ENCODE data around the gene ATP2A2.
A peak's percentile ranks its signal among the peaks of the same experiment; 100 is the strongest.
"Not testable (repeated sequence)": the region's sequence is repeated elsewhere in the genome, so short reads cannot be mapped to it uniquely, and the experiment has no call there.

ATP2A2 gene

DNA sequence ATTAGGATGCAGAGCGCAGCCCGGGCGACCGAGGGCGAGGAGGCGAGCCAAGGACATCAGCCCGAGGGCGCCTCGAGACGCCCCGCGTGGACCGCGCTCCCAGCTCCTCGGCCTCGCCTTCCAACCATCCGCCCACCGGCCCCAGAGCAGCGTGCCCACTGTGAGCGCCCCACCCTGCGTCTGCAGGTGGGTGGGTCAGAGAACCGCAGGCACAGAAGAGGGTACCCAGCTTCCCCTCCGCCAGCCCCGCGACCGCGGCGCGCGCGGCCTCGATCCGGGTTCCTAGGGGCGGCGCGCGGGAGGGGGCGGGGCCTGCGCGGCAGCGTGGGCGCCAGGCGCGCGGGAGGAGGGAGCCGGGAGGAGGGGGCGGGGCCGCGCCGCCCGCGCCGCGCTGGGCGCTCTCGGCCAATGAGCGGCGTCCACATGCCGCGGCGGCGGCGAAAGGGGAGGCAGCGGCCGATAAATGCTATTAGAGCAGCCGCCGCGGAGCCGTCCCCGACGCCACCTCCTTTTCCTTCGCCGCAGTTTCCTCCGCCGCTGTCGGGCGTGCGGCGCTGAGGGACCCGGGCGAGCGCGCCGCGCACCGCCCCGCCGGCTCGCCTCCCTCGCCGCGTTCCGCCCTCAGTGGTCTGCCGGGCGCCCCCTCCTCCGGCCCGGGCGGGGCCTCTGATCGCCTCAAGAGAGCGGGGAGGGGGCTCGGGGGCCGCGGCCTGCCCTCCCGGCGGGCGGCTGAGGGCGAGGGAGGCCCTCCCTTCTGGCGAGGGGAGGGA is at the start of gene ATP2A2:
TSS of gene ATP2A2 (plus strand) at position 469 of the 770 bp plus-strand sequence. CDS start 543 bp downstream, outside the sequence.
- peak; percentile 74 for DNase-seq (ENCODE audit: low read depth)

GRCh38 chr12:110233212-110233903 is 47.7 kb upstream of the ATP2A2 start:
- DNase-seq (ENCODE audit: low read depth), result no peak

GRCh38 chr12:110234331-110234751 is 46.7 kb upstream of the ATP2A2 start:
- no peak for DNase-seq (ENCODE audit: low read depth)

- no peak for DNase-seq (ENCODE audit: low read depth)
Measured at GRCh38 chr12:110234755-110235154, 46.3 kb upstream of the ATP2A2 start.

- DNase-seq (ENCODE audit: low read depth), result no peak
Measured at GRCh38 chr12:110235383-110235782, 45.7 kb upstream of the ATP2A2 start.

GRCh38 chr12:110243227-110243626 is 37.8 kb upstream of the ATP2A2 start:
- DNase-seq (ENCODE audit: low read depth), result no peak

- DNase-seq (ENCODE audit: low read depth), result no peak
Measured at GRCh38 chr12:110244372-110244771, 36.7 kb upstream of the ATP2A2 start.

DNA sequence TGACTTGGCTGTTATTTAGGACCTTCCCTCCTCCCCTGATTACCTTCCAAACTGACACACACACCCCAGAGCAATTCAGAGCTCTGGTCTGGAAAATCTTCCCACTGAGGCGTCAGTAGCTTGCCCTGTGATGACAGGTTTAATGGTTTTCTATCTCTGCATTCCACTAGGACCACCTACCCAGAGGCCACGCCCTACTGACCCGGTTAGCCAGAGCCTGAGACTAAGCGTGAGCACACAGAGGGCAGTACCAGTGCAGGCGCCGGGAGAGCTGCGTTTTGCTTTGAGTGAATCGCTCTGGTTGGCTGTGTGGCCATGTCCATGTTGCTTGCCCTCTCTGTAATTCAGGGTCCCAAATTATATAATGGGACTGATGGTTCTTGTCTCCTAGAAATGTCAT is 36.2 kb upstream of the ATP2A2 start:
- no peak for DNase-seq (ENCODE audit: low read depth)

GRCh38 chr12:110245369-110245772 is 35.7 kb upstream of the ATP2A2 start:
- DNase-seq (ENCODE audit: low read depth), result no peak

DNA sequence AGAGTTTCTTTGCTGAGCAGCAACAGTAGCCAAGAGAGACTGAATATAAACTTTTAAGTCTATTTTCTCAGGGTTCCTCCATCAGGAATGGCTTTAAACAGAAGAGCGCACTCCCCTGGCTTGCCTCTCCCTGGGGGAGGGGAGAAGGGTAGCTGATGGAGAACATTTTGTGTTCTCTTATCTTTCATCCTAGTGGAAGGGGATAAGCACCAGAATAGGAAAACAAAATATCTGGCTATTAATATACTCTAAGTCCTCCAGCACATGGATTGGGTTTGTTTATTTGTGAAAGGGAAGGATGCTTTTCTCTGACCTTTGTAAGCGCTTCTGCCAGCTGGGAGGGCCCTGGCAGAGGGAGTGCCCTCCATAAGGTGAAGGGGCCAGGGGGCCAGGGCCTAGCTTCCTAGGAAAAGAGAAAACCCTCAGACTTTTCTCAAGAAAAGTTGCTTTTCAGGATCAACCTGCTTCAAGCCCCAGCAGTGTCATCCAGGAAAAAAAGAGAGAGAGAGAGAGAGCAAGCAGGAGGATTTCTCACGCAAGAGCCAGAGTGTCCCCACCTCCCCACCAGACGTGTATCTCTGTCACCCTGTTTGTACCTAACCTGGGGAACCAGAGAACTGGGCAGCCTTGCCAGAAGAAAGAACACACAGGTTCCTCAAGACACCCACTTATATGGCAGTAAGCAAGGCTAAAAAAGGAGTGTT is 34.3 kb upstream of the ATP2A2 start:
- DNase-seq (ENCODE audit: low read depth), result no peak

DNA sequence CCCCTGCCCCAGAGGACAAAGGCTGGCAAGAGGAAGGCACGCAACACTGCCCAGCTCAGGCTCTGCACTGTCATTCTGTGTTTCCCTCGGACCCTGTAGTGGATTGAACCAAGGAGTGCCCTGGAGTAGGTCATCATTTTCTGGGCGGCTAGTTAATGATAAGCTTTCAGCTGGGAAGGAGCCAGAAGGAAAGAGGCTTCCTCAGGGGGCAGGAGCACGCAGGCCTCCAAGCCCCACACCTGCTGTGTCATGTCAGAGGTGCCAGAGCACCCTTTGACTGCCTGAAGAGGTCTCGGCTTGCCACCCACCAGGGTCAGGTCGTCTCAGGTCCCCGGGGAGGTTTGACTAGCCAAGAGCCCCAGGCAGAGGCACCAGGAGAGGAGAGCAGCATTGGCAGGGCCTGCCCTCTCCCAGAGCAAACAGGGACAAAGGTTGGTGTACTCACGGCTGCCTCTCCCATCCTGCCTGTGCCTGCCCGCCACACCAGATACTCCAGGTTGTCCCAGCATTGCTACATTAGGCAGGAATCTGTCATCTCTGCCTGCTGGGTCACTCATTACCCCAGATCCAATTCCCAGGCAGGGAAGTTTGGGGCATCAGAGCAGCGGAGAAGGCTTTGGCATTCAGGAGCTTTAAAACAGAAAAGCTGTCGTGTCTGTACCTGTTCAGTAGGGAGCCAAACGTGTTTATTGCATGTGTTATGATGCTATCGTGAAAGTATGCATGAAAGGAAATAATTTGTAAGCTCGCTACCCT is 33.5 kb upstream of the ATP2A2 start:
- DNase-seq (ENCODE audit: low read depth), result no peak

GRCh38 chr12:110248096-110248447 is 33.0 kb upstream of the ATP2A2 start:
- no peak for DNase-seq (ENCODE audit: low read depth)

- no peak for DNase-seq (ENCODE audit: low read depth)
Measured at GRCh38 chr12:110249105-110249504, 31.9 kb upstream of the ATP2A2 start.

DNA sequence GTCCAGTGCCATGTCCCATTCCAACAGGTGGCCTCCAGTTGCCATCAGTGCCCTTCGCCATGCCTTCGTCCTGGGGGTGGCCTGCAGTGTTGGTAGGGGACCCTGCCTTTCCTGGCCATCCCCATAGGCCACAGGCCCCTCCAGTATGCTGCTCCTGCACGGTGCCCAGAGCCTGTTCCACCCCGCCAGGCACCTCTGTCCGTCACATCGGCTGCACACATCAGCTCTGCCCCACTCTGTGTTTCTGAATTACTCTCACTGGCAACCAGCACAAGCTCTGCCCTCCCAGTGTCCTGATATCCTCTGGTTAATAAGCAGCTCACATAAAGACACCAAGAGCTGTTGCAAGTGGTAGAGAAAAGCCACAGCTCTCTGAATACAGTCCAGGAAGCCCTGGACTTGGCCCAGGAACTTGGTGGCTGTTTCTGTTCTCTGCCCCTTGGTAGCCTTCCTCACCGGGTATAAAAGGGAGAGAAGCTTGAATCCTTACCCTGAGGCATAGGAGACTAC is 31.3 kb upstream of the ATP2A2 start:
- no peak for DNase-seq (ENCODE audit: low read depth)

- no peak for DNase-seq (ENCODE audit: low read depth)
Measured at GRCh38 chr12:110251381-110251780, 29.7 kb upstream of the ATP2A2 start.

DNA sequence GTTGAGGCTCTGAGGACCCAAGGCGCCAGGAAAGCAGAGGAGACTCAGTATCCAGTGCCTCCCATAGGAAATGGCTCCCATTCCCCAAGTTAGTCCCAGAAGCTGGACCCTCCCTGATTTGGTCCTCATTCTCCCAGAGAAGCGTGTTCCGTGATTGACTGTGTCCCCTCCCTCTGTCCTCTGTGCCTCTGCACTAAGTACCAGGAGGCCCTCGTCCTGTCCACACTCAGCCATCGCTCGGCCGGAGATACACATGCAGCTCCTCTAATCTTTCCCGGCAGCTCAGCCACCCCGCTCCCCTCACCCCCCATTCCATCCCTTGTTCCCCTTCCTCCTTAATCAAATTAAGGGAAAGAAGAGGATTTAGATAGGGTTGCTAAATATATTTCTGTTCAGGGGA is 28.3 kb upstream of the ATP2A2 start:
- DNase-seq (ENCODE audit: low read depth), result no peak

DNA sequence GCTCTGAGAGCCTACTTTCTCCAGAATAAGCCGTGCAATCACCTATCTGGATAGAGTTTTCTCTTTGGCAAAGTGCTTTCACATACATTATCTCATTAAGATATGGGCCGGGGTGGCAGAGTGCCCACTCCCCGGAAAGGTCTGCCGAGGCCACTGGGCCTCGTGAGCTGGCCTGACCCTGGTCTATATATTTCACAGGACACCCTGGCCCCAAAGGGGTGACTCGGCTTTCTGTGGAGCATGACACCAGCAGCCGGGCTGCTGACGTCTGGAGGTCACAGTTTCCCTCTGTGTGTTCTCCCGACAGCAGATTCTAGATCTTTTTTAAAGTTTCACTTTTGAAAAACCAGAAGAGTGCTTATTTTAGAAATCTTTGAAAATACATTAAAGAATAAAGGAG is 27.9 kb upstream of the ATP2A2 start:
- no peak for DNase-seq (ENCODE audit: low read depth)

DNA sequence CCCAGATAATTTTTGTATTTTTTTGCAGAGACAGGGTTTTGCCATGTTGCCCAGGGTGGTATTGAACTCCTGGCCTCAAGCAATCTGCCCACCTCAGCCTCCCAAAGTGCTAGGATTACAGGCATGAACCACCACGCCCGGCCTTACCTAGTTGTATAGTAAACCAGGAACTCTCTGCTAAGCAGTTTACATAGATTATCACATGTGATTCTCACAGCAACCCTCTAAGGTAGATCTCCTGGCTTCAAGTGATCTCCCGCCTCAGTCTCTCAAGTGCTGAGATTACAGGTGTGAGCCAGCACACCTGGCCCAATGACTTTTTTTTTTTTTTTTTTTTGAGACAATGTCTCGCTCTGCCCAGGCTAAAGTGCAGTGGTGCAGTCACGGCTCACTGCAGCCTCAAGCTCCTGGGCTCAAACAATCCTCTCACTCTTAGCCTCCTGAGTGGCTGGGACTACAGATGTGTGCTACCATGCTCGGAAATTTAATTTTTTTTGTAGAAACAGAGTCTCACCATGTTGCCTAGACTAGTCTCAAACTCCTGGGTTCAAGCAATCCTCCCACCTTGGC is 26.0 kb upstream of the ATP2A2 start:
- no peak for DNase-seq (ENCODE audit: low read depth)

- not testable (repeated sequence) for DNase-seq (ENCODE audit: low read depth)
Measured at GRCh38 chr12:110255890-110256456, 25.1 kb upstream of the ATP2A2 start.

DNA sequence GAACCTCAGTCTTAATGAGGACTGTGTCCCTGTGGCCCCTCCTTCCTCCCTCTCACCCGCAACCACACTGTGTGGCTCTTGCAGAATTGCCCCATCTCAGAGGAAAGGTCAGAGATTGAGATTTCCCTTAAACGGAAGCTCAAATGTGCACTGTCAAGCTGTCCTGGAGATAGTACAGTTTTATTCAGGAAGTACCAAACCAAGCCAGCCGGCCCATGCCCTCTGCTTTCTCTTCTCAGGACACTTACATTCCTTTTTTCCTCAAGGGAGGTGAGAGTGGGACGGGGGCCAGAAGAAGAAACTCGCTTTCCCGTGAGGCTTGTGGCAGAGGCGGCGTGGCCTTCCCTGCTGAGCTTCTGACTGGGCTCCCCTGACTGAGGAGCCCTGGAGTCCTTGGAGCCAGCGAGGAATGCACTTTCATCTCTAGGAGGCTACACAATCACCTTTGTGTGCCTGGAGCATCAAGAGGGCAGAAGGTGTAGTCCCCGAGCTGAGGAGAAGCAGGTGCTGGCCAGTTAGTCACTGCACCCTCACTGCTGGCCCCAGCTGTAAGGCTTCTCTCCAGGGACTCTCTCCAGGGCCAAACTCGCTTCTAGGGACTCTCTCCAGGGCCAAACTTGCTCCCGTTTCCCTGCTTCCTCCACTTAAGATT is 24.1 kb upstream of the ATP2A2 start:
- peak; percentile 55 for DNase-seq (ENCODE audit: low read depth)

GRCh38 chr12:110258466-110258865 is 22.6 kb upstream of the ATP2A2 start:
- no peak for DNase-seq (ENCODE audit: low read depth)
